Keratinocyte (primary cell): ENCODE results near the gene ZNF79. TPM values are rescaled to one million over a fixed set of nuclear protein-coding genes. Genes with fewer than 3 reads are reported as not detected.

Experiments
- DNase-seq: peaks from one replicate; pipeline ENCODE4 v3.0.0-alpha.2; 2011; ENCODE audit warnings: low read depth, missing footprints, low spot score
- FAIRE-seq: peaks from 2 replicates; lab custom pipeline; 2011; peaks lifted over from hg19 to GRCh38; lab: Jason Lieb, UNC
- H2AFZ ChIP-seq: 2 replicates; pipeline ENCODE4 v1.6.0; 2012; ENCODE audit warnings: low read length, control low read depth, inconsistent platforms; ENCODE audit not compliant: control insufficient read depth
- H3K27ac ChIP-seq: 2 replicates; pipeline ENCODE4 v1.5.1; 2011; ENCODE audit warnings: low read length; ENCODE audit not compliant: control insufficient read depth, insufficient read depth
- H3K27me3 ChIP-seq: 3 replicates; pipeline ENCODE4 v1.6.0; 2011; ENCODE audit warnings: low read length; ENCODE audit not compliant: control insufficient read depth, insufficient read depth; ENCODE audit errors: extremely low read depth
- H3K36me3 ChIP-seq, 2 experiments: 2 replicates in 1 of 2; 3 replicates in 1 of 2; pipeline ENCODE4 v1.5.1; 2011; ENCODE audit warnings: low read length in 2 of 2, mild to moderate bottlenecking in 1 of 2; ENCODE audit not compliant: control insufficient read depth in 2 of 2, insufficient read depth in 2 of 2; ENCODE audit errors: extremely low read depth in 1 of 2
- H3K4me1 ChIP-seq: 3 replicates; pipeline ENCODE4 v1.5.1; 2011; ENCODE audit warnings: low read length; ENCODE audit not compliant: control insufficient read depth, insufficient read depth; ENCODE audit errors: extremely low read depth
- H3K4me2 ChIP-seq: 3 replicates; pipeline ENCODE4 v1.6.0; 2011; ENCODE audit warnings: low read depth, low read length; ENCODE audit not compliant: control insufficient read depth, insufficient read depth; ENCODE audit errors: extremely low read depth
- H3K4me3 ChIP-seq, 3 experiments: fragments of 200-600 bp in 1 of 3; sonication (generic) in 1 of 3; 2 replicates in 2 of 3; 3 replicates in 1 of 3; pipeline ENCODE4 v1.5.1; 2011 to 2016; ENCODE audit warnings: low read length in 3 of 3, mild to moderate bottlenecking in 3 of 3, control low read depth in 2 of 3, inconsistent platforms in 1 of 3, low read depth in 1 of 3, mixed read lengths in 1 of 3, mixed run types in 1 of 3, moderate library complexity in 1 of 3; ENCODE audit not compliant: control insufficient read depth in 2 of 3, insufficient read depth in 2 of 3; ENCODE audit errors: extremely low read depth in 1 of 3
- H3K79me2 ChIP-seq: 2 replicates; pipeline ENCODE4 v1.6.0; 2012; ENCODE audit warnings: low read length; ENCODE audit not compliant: control insufficient read depth, insufficient read depth
- H3K9ac ChIP-seq: 3 replicates; pipeline ENCODE4 v1.6.0; 2011; ENCODE audit warnings: low read length; ENCODE audit not compliant: control insufficient read depth, insufficient read depth; ENCODE audit errors: extremely low read depth
- H3K9me1 ChIP-seq: 3 replicates; pipeline ENCODE4 v1.6.0; 2011; ENCODE audit warnings: low read length; ENCODE audit not compliant: control insufficient read depth, insufficient read depth; ENCODE audit errors: extremely low read depth
- H3K9me3 ChIP-seq: 2 replicates; pipeline ENCODE4 v1.5.1; 2012; ENCODE audit warnings: low read depth, low read length; ENCODE audit not compliant: control insufficient read depth
- H4K20me1 ChIP-seq: 3 replicates; pipeline ENCODE4 v1.6.0; 2011; ENCODE audit warnings: low read length; ENCODE audit not compliant: control insufficient read depth, insufficient read depth; ENCODE audit errors: extremely low read depth
- CTCF ChIP-seq, 3 experiments: IDR thresholded peaks in 1 of 3; conservative IDR thresholded peaks in 1 of 3; optimal IDR thresholded peaks in 1 of 3; 2 replicates in 2 of 3; 3 replicates in 1 of 3; pipeline versions ENCODE3 to v1.5.1; 2011; ENCODE audit warnings: low read length in 3 of 3, mild to moderate bottlenecking in 3 of 3, moderate library complexity in 2 of 3, control low read depth in 1 of 3, inconsistent platforms in 1 of 3; ENCODE audit not compliant: insufficient read depth in 2 of 3; ENCODE audit errors: extremely low read depth in 1 of 3
- EZH2 ChIP-seq: IDR thresholded peaks from one replicate; pipeline ENCODE4 v1.6.1; 2012; ENCODE audit warnings: inconsistent platforms, mild to moderate bottlenecking, low read length, moderate library complexity
- dilution Hi-C: fragments of 300-500 bp; cut with MboI; formaldehyde crosslinking; loops from one replicate; pipeline ENCODE4 v1.7.0; 2020; ENCODE audit warnings: low sequenced_read_pairs; ENCODE audit not compliant: extremely low pct_ligation_motif_present
- polyA plus RNA-seq, 5 experiments: library from polyadenylated mRNA; depleted of rRNA in 3 of 5; stranded (reverse) in 3 of 5; stranded (forward) in 1 of 5; unstranded in 1 of 5; fragments of >200 nt; gene quantifications; 1 replicate in 1 of 5; 2 replicates in 3 of 5; 3 replicates in 1 of 5; pipeline versions ENCODE4 v1.2.1 to v1.2.3, GENCODE V29; 2011 to 2012; ENCODE audit warnings: missing spikeins in 2 of 5, low read depth in 1 of 5, low replicate concordance in 1 of 5

Gene ZNF79
- polyA plus RNA-seq, 1 donor (not counting 4 experiments of a cell fraction or from before 2014, with no cell fraction given) = 4.8 TPM

- Histone ChIP-seq H3K27me3 (no peaks in the 10 kb centered on the region), H3K4me2 (no peak overlapping the region), H3K36me3 (no peaks in the 10 kb centered on the region), H3K4me1 (peaks cover 20% of the 10 kb centered on the region), H3K79me2 (no peaks in the 10 kb centered on the region), H4K20me1 (peaks cover 13% of the 10 kb centered on the region), H2AFZ (no peak overlapping the region), H3K27ac (no peak overlapping the region), H3K4me3 (no peak overlapping the region), H3K9me3 (no peaks in the 10 kb centered on the region), H3K9me1 (peaks cover 2% of the 10 kb centered on the region), H3K9ac (no peak overlapping the region)
- dilution Hi-C loops = no loop called here
- DNase-seq (no peak), FAIRE-seq (no peak)
- no peak for TF ChIP-seq CTCF (optimal IDR thresholded peaks at IDR 0.05 in 1 of 3, IDR thresholded peaks at IDR 0.05 in 1 of 3, conservative IDR thresholded peaks at IDR 0.05 in 1 of 3; ENCODE audit: extremely low read depth in 1 of 3, insufficient read depth in 2 of 3, low read length in 3 of 3)
- no peak for TF ChIP-seq EZH2
Observed at GRCh38 chr9:127415657-127416056, 8.5 kb upstream of the ZNF79 start.

- dilution Hi-C loops = no loop called here
- Histone ChIP-seq H3K27ac (no peak overlapping the region), H4K20me1 (peaks cover 13% of the 10 kb centered on the region), H3K4me1 (peaks cover 25% of the 10 kb centered on the region), H3K9me3 (no peaks in the 10 kb centered on the region), H3K27me3 (no peaks in the 10 kb centered on the region), H3K79me2 (no peaks in the 10 kb centered on the region), H3K36me3 (no peaks in the 10 kb centered on the region), H2AFZ (no peak overlapping the region), H3K9me1 (peaks cover 2% of the 10 kb centered on the region), H3K9ac (no peak overlapping the region), H3K4me3 (peak overlapping the region in 2 of 3 experiments; percentile 2 to 17), H3K4me2 (peak overlapping the region; percentile 66)
- FAIRE-seq = peak; percentile 91
- TF ChIP-seq EZH2 = no peak
- TF ChIP-seq CTCF (optimal IDR thresholded peaks at IDR 0.05 in 1 of 3, IDR thresholded peaks at IDR 0.05 in 1 of 3, conservative IDR thresholded peaks at IDR 0.05 in 1 of 3; ENCODE audit: extremely low read depth in 1 of 3, insufficient read depth in 2 of 3, low read length in 3 of 3) = no peak
- peak; percentile 85 for DNase-seq
Observed at GRCh38 chr9:127417131-127418036, 6.8 kb upstream of the ZNF79 start.
